Activated CD8-positive, alpha-beta memory T cell treated with anti-CD3 and anti-CD28 coated beads for 36 hours (primary cell): ENCODE data around the gene GRAMD1A. TPM values are rescaled to one million over a fixed set of nuclear protein-coding genes. Genes with fewer than 3 reads are reported as not detected.
"Not testable (repeated sequence)": the region's sequence is repeated elsewhere in the genome, so short reads cannot be mapped to it uniquely, and the experiment has no call there.

Experiments
- CTCF ChIA-PET: fragments of 350-600 bp; sonication (Branson Sonifier 250); formaldehyde crosslinking; loops from one replicate; lab custom pipeline; 2021; ENCODE audit warnings: antibody characterized with exemption; lab: Charles Lee
- POLR2A ChIA-PET: fragments of 350-600 bp; sonication (Branson Sonifier 250); formaldehyde crosslinking; loops from one replicate; lab custom pipeline; 2021; ENCODE audit warnings: antibody characterized with exemption; lab: Charles Lee
- total RNA-seq, 2 experiments: library from RNA; stranded (reverse); gene quantifications; one replicate each; pipeline ENCODE4 v1.2.3, GENCODE V29; 2021

GRAMD1A gene
- total RNA-seq, 2 experiments from 2014 or later: 183 to 188 TPM

DNA sequence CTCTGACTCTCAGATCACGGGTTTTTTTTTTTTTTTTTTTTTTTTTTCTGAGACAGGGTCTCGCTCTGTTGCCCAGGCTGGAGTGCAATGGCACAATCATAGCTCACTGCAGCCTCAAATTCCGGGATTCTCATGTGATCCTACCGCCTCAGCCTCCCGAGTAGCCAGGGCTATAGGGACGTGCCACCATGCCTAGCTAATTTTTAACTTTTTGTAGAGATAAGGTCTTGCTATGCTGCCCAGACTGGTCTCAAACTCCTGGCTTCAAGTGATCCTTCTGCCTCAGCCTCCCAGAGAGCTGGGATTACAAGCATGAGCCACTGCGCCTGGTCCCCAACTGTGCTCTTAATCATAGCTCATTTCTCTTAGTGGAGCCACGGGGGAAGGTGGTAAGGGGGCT lies 4.6 kb upstream of the GRAMD1A start:
- CTCF ChIA-PET: interaction anchor here (0.5 to 2.2 kb wide), 7 partner anchors 15 to 361 kb away, joined by 3 to 9 read pairs (median 4); no protein-coding TSS in a partner anchor
- POLR2A ChIA-PET: interaction anchor here (0.6 kb wide), 1 partner anchor 255 kb away, joined by 6 read pairs; no protein-coding TSS in a partner anchor

DNA sequence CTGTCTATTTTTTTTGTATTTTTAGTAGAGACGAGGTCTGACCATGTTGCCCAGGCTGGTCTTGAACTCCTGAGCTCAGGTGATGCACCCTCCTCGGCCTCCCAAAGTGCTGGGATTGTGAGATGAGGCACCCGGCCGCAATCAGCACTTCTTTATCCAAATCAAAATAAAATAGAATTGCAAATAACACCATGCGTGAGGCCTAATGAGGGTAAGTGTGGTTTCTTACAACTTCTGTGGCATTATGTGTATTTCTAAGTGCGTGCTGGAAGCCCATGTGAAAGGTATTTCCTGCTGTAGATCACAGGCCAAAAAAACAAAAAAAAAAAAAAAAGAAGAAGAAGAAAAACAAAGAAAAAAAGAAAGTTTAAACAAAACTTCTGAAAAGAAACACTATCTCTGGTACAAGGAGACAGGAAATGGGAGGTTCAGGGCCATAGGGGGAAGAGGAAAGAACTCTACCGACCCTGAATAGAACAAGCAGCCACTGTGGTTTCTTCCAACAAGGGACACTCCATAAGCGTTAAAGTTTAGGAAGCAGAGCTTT lies 3.0 kb upstream of the GRAMD1A start:
- ChIA-PET CTCF (interaction anchor here (1.9 to 2.2 kb wide), 2 partner anchors 25 to 47 kb away, joined by 4 to 9 read pairs; no protein-coding TSS in a partner anchor), POLR2A (interaction anchor here (0.5 kb wide), 1 partner anchor 16 kb away, joined by 4 read pairs; no protein-coding TSS in a partner anchor)

DNA sequence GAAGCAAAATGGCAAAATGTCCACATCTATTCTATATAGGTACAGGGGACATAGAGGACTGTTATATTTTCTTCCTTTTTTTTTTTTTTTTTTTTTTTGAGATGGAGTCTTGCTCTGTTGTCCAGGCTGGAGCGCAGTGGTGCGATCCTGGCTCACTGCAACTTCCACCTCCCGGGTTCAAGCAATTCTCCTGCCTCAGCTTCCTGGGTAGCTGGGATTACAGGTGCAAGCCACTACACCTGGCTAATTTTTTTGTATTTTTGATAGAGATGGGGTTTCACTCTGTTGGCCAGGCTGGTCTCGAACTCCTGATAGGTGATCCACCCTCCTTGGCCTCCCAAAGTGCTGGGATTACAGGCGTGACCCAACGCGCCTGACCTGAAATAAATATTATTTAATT lies 1.9 kb upstream of the GRAMD1A start:
- POLR2A ChIA-PET: not testable (repeated sequence)
- CTCF ChIA-PET: interaction anchor here (0.7 kb wide), 1 partner anchor 173 kb away, joined by 3 read pairs; no protein-coding TSS in a partner anchor

DNA sequence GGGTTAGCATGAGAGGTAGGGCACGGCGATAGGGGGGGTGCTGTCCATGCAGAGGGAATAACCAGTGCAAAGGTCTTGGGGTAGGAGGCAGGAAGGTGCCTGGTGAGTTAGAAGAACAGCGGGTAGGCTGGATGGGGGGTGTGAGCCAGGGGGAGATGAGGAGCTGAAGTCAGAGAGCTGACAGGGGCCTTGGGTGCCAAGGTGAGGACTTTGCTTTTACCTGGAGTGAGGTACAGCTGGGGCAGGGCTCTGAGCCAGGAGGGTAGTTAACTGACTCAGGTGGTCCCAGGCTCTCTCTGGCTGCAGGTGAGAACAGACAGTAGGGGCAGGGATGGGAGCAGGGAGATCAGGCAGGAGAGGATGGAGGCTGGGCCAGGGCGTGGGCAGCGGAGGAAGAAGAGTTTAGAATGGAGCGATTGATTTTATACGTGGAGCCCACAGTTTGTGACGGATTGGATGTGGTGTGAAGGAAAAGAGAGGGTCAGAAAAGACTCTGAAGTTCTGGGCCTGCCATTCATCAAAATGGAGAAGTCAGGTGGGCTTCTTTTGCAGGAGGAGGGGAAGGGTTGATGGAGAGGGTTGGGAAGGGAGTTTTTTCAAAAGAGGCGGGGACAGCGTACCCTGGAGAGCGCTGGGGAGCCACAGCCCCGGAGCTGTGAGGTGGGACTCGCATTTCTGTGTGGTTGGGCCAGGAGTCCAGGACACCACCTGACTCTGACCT lies 1.2 kb upstream of the GRAMD1A start:
- CTCF ChIA-PET: interaction anchor here (0.7 to 1.6 kb wide), 2 partner anchors 26 to 174 kb away, joined by 3 read pairs; no protein-coding TSS in a partner anchor
- POLR2A ChIA-PET: interaction anchor here (0.6 to 2.5 kb wide), 2 partner anchors 8 to 616 kb away, joined by 3 to 11 read pairs; no protein-coding TSS in a partner anchor

DNA sequence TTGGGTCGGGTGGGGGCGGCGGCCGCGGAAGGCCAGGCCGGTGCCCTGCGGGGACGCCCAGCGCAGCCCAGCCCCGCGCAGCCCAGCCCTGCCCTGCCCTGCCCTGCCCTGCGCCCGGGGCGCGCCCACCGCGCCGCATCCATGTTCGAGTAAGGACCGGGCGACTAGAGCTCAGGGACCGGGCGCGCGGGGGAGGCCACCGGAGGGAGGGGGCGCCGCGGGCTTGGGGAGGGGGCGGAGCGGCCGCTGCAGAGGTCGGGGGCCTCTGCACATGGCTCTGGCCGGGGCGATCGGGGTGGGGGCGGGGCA lies 169 bp downstream of the GRAMD1A start:
- ChIA-PET POLR2A (interaction anchor here (0.6 to 2.6 kb wide), 5 partner anchors 10 to 322 kb away, joined by 3 to 21 read pairs (median 4); no protein-coding TSS in a partner anchor), CTCF (interaction anchor here (1.0 to 2.8 kb wide), 6 partner anchors 12 to 29 kb away, joined by 3 to 19 read pairs (median 4); no protein-coding TSS in a partner anchor)

DNA sequence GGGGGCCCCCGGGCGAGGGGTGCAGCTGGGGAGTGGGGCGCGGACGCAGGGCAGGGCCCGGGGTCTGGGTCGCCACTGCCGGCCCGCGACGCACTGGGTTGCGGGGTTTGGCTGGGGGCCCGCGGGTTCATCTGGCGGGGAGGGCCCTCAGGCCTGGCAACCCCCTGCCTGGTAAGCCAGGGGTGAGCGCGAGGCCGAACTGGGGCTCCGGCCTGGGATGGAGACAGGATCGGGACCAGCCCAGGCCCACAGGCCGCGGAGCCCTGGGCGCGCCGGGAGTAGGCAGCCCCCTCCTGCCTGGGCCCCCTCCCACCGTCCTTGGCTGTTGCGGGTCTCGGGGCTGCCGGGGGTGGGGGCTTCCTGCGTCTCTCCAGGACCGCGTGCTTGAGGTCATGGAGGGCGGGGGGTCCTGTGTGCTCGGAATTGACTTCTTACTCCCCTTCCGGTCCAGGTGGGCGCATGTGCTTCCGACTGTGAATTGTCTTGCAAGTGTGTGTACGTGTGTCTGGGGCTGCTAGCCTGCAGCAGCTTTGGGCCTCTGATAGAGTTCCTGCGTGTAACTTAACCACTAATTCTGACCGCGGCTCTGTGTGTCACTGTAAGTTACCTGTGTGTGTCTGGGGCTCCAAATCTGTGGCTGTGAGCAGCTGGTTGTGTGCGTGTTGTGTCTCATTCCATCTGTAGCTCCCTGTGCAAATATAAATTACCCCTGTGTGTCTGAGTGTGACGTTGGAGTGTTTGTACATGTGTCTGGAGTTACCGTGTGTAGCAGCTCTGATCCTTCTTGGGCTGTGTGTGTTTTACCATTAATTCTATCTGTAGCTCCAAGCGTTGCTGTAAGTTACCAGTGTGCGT lies 751 bp downstream of the GRAMD1A start:
- ChIA-PET CTCF (interaction anchor here (1.0 to 2.8 kb wide), 10 partner anchors 9 to 141 kb away, joined by 3 to 19 read pairs (median 3); no protein-coding TSS in a partner anchor), POLR2A (interaction anchor here (0.6 to 2.6 kb wide), 7 partner anchors 10 to 322 kb away, joined by 3 to 21 read pairs (median 4); no protein-coding TSS in a partner anchor)

DNA sequence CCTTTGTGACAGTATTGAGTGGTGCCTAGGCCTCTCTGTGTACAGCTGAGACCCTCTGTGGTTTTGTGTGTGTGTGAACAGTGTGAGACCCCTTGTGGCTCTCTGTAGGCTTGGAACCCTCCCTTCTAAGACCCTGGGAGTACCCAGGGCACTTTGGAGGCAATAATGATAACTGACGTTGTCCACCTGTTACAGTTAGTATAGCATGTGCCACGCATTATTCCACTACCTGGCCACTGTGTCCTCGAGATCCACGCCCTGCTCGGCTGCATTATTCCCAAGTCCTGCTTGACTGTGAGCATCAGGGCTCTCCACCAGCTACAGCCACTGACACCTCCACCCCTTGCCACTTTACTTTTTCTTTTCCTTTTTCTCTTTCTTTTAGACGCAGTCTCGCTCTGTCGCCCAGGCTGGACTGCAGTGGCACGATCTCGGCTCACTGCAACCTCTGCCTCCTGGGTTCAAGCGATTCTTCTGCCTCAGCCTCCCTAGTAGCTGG lies 2.0 kb downstream of the GRAMD1A start:
- ChIA-PET POLR2A (interaction anchor here (0.6 to 2.6 kb wide), 3 partner anchors 11 to 30 kb away, joined by 4 to 21 read pairs (median 5); no protein-coding TSS in a partner anchor), CTCF (interaction anchor here (1.0 to 2.8 kb wide), 6 partner anchors 9 to 140 kb away, joined by 3 to 19 read pairs (median 3); no protein-coding TSS in a partner anchor)

DNA sequence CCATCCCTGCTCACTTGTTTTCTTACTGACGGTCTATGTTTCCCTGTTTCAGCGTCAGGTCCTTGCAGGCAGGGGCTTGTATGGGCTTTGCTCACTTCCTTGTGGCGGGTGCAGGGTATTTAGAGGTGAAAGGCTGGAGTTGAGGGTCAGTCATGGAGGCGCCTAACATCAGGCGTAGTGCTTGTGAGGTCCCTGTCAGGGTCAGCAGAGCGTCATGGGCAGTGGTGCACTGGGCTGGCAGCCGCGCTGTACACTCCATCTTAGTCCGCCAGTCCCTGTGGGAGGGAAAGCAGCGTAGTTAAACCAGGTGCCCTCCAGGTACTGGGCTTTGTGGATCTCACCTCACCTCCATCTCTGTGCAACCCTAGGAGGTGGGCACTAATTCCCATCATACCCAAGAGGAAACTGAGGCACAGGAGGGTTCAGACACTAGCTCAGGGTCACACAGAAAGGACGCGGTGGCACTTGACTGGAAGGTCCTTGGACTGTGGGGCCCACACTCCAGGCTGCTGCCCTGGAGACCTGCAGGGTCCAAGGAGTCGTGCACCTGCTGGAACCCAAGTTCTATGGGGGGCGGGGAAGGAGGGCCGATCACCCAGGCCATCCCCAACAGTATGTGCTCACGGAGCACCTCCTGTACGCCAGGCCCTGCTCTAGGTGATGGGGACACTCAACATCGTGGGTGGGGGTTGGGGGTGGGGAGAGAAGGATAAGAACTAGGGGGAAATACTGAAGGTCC lies 4.6 kb downstream of the GRAMD1A start:
- POLR2A ChIA-PET: no interaction called here
- CTCF ChIA-PET: interaction anchor here (1.3 kb wide), 1 partner anchor 12 kb away, joined by 3 read pairs; no protein-coding TSS in a partner anchor

DNA sequence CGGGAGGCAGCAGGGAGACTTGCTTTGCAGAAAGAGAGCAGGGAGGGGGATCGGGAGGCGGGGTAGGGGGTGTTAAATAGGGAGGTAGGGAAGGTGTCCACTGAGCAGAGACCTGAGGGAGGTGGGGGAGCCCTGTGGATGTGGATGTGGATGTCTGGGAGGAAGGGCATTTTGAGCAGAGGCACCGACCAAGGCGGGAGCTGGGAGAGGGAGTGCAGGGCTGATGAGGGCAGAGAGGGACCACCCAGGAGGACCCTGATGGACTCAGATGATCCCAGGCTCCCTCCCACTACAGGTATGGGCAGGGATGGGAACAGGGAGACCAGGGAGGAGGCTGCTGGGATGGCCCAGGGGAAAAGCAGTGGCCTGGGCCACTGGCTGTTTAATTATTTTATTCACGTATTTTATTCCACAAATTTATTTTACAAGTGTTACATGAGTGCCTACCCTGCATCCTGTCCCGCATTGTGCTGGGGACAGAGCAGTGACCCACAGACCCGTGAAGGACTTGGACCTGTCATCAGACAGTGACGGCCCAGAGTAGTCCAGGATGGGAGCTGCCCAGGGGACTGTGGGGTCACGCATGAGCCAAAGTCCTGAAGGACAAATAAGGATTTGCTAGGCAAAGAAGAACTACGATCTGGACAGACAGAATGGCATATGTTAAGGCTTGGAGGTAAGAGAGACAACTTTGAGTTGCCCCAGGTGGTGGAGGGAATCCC lies 5.3 kb downstream of the GRAMD1A start:
- POLR2A ChIA-PET: no interaction called here

DNA sequence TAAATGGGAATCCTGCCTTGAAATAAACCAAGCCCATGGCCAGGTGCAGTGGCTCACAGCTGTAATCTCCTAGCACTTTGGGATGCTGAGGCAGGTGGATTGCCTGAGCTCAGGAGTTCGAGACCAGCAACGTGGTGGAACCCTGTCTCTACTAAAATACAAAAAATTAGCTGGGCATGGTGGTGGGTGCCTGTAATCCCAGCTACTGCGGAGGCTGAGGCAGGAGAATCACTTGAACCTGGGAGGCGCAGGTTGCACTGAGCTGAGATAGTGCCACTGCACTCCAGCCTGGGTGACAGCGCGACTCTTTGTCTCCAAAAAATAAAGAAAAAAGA lies 5.9 kb downstream of the GRAMD1A start:
- CTCF ChIA-PET: interaction anchor here (0.9 kb wide), 1 partner anchor 38 kb away, joined by 3 read pairs; no protein-coding TSS in a partner anchor
- POLR2A ChIA-PET: interaction anchor here (1.1 kb wide), 1 partner anchor 25 kb away, joined by 3 read pairs; no protein-coding TSS in a partner anchor

More for the DNA sequence above, 5.3 kb downstream of the GRAMD1A start:
- CTCF ChIA-PET: interaction anchor here (0.9 kb wide), 1 partner anchor 39 kb away, joined by 3 read pairs; no protein-coding TSS in a partner anchor

DNA sequence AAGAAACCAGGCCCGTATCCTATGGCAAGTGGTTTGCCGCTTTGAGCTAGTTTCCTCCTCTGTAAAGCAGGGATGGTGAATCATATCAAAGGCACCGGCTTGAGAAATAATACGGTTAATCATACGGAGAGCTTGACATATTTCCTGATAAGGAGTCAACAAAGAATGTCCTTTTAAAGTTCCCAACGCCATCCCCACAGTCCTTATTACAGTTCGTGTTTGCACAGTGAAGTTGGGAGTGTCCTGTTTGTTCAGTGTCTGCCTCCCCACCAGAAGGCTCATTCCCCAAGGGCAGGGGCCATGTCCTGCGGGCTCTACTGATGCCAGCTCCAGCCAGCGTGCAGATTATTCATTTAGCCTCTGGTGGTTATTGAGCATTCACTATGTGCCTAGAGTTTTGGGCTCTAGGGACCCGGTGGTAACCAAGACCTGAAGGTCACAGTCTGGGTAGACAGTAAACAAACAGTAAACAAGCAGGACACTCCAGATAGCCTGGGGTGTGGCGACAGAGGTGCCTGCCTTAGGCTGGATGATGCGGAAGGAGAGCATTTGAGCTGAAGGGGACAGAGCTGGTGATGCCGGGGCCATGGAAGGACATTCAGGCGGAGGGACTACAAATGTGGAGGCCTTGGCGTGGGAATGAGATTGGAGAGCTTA lies 6.3 kb downstream of the GRAMD1A start:
- CTCF ChIA-PET: interaction anchor here (0.9 kb wide), 1 partner anchor 38 kb away, joined by 3 read pairs; no protein-coding TSS in a partner anchor
- POLR2A ChIA-PET: interaction anchor here (1.1 kb wide), 1 partner anchor 25 kb away, joined by 3 read pairs; no protein-coding TSS in a partner anchor

DNA sequence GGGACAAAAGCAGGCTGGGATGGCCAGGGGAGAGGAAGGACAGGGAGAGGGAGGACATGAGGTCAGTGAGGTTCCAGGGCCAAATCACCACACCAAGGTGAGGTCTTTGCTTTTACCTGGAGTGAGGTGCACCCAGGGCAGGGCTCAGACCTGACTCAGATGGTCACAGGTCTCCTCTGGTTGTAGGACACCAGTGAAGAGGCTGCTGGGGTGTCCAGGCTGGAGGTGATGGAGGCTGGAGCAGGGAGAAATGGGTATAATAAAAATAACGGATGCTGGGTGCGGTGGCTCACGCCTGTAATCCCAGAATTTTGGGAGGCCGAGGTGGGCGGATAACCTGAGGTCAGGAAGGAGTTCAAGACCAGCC lies 6.9 kb downstream of the GRAMD1A start:
- CTCF ChIA-PET: no interaction called here
- POLR2A ChIA-PET: interaction anchor here (1.1 kb wide), 1 partner anchor 24 kb away, joined by 3 read pairs; no protein-coding TSS in a partner anchor

DNA sequence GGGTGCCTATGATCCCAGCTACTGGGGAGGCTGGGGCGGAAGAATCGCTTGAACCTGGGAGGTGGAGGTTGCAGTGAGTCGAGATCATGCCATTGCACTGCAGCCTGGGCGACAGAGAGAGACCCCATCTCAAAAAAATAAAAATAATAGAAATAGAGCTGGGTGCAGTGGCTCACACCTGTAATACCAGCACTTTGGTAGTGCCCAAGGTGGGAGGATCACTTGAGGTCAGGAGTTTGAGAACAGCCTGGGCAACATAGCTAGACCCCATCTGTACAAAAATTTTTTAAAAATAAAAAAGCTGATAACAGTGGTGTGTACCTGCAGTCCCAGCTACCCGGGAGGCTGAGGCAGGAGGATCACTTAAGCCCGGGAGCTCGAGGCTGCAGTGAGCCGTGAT lies 7.3 kb downstream of the GRAMD1A start:
- POLR2A ChIA-PET, CTCF ChIA-PET: not testable (repeated sequence)

DNA sequence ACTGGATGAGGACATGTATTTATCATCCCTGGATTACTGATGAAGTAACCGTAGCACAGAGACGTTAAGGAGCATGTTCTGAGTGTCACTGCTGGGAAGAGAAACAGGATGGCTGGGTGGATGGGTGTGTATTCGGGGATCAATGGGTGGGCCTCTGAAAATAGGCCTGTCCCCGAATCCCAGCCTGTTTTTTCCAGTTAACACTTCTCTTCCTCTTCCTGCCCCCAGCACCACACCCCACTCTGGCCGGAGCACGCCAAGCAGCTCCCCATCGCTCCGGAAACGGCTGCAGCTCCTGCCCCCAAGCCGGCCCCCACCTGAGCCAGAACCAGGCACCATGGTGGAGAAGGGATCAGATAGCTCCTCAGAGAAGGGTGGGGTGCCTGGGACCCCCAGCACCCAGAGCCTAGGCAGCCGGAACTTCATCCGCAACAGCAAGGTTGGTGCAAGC lies 8.8 kb downstream of the GRAMD1A start:
- CTCF ChIA-PET: interaction anchor here (7.0 kb wide), 1 partner anchor 36 kb away, joined by 65 read pairs; no protein-coding TSS in a partner anchor
- POLR2A ChIA-PET: no interaction called here

DNA sequence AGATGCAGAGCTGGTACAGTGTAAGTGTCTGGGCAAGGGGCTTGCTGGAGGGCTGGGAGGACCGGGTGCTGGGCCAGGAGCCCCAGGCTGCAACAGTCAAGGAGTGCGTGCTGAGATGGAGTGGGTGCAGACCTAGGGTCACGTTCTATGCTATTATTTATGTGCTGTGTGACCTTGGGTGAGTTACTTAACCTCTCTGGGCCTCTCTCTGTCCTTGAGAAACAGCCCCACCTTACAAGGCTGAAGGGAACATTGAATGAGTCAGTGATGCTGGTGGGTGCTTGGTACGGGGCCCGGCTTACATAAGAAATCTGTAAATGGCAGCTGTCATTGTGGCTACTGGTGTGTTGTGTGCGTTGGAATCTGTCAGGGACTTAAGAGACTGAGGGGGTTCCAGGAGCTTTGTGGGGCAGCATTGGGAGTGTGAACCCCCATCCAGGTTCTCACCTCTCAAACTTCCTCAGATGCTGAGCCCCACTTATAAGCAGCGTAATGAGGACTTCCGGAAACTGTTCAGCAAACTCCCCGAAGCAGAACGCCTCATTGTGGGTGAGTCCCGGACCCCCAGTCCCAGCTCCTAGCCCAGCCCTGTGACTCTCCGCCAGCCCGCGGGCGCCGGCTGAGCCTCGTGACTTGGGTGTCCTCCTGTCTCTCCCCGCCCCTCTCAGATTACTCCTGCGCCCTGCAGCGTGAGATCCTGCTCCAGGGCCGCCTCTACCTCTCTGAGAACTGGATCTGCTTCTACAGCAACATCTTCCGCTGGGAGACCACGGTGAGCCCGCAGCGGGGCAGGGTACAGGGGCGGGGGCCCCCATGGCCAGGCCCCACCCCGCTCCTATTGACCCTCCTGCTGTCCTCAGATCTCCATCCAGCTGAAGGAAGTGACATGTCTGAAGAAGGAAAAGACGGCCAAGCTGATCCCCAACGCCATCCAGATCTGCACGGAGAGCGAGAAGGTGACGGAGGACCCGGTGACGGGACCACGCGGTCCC lies 9.6 kb downstream of the GRAMD1A start:
- ChIA-PET POLR2A (no interaction called here), CTCF (interaction anchor here (1.8 to 7.0 kb wide), 2 partner anchors 14 to 36 kb away, joined by 4 to 65 read pairs; no protein-coding TSS in a partner anchor)
